Measurements from ENCODE around the gene ATXN7L3B.
A peak's percentile ranks its signal among the peaks of the same experiment; 100 is the strongest.
"Not testable (repeated sequence)": the region's sequence is repeated elsewhere in the genome, so short reads cannot be mapped to it uniquely, and the experiment has no call there.

ATXN7L3B gene, protein sequence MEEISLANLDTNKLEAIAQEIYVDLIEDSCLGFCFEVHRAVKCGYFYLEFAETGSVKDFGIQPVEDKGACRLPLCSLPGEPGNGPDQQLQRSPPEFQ

GRCh38 chr12:74537707-74538385 is at the start of gene ATXN7L3B:
Gene ATXN7L3B, plus strand, starts transcription at chr12:74537835. Its CDS starts 278 bp downstream, at chr12:74538113.
- peak; percentile 73 for DNase-seq

- DNase-seq, result no peak
Observed at GRCh38 chr12:74488134-74488533, 49.5 kb upstream of the ATXN7L3B start.

- DNase-seq, result no peak
Observed at GRCh38 chr12:74489543-74489942, 48.1 kb upstream of the ATXN7L3B start.

DNA sequence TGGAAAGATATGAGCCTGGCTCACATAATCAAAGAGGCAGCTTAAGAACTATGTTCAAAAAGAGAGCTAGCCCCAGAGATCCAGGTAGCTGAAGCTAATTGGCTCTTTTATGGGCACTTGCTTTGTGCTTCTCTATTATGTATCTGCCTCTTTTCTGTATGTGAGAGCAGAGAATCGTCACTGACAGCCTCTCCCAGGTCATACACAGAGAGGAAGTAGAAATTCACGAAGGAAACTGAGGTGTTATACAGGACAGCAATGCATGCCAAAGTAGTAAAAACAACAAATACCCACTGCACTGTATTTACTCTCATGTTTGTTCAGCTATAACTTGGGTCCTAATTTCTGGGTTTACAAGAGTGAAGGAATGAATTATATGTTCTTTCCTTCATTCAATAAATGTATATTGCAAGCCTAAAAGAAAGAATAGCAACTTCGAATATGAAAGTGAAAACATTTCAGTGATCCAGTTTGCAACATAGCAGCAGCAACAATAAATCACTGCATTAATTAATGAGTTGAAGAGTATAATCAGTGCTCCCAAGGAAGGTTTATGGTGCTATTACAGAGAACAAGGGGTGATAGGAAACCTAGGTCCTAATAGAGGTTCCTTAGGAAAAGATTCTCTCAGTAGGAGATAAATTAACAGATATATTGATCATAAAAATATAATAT is 47.1 kb upstream of the ATXN7L3B start:
- no peak for DNase-seq

DNA sequence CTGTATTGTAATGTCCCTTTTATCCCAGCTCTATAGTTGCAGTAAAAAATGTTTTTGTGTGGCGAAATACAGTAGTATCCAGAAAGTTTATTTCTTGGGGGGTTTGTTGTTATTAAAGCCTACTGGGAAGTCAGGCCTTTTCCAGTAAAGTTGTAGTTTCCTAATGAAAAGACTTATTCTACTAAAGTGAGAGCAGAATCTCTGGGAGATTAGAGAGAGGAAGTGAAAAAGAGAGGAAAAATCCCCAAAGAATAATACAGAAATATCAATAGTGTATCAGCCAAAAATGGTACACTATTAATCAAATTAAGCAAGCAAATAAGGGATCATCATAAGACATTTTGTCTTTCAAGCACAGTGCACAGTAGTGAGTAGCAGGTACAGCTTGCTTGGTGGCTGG is 46.3 kb upstream of the ATXN7L3B start:
- no peak for DNase-seq

GRCh38 chr12:74499192-74499591 is 38.4 kb upstream of the ATXN7L3B start:
- no peak for DNase-seq

- not testable (repeated sequence) for DNase-seq
Observed at GRCh38 chr12:74508873-74509657, 28.6 kb upstream of the ATXN7L3B start.

DNA sequence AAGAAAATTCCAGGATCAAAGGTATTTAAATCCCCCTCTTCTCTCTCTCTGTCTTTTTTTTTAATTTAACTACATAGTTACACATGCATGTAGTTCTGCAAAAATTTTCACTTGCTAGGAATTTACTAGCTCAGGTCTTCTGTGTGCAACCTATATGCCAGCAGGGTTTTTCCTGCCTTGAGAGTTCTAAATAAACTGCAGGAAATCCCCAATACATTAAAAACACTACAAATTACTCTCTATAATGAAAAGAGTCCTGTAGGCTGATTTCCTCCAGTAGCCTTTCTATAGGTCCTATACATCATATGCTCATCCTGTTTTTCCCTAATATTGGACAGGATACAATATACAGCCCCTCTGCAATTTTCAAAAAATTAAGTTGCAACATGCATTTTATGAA is 27.7 kb upstream of the ATXN7L3B start:
- no peak for DNase-seq

- DNase-seq, result no peak
Observed at GRCh38 chr12:74514098-74514872, 23.4 kb upstream of the ATXN7L3B start.

- DNase-seq, result no peak
Observed at GRCh38 chr12:74515849-74516248, 21.8 kb upstream of the ATXN7L3B start.

GRCh38 chr12:74526535-74526934 is 11.1 kb upstream of the ATXN7L3B start:
- no peak for DNase-seq

GRCh38 chr12:74527491-74527890 is 10.1 kb upstream of the ATXN7L3B start:
- DNase-seq, result no peak

DNA sequence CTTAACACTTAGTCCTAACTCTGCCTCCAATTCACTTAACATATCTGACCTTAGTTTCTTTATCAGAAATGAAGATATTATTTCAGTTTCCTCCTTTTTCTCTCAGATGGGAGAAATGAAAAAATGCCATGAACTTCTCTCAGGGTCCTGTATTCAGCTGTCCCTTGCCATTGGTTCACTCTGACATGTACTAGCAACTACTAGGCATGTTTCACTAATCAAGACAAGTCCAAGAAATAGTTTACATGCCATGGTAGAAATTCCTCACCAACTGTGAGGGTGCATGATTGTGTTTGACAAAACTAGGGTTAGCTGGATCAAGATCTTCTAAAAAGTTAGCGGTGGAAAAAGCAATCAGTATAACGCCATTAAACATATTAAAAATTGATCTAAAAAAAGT is 7.0 kb upstream of the ATXN7L3B start:
- DNase-seq, result no peak

DNA sequence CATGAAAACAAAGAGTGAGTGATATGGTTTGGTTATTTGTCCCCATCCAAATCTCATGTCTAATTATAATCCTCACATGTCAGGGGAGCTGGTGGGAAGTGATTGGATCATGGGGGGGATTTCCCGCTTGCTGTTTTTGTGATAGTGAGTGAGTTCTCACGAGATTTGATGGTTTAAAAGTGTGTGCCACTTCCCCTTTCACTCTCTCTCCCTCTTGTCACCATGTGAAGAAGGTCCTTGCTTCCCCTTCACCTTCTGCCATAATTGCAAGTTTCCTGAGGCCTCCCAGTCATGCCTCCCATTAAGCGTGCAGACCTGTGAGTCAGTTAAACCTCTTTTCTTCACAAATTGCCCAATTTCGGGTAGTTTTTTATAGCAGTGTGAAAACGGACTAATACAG is 2.1 kb upstream of the ATXN7L3B start:
- DNase-seq, result no peak

DNA sequence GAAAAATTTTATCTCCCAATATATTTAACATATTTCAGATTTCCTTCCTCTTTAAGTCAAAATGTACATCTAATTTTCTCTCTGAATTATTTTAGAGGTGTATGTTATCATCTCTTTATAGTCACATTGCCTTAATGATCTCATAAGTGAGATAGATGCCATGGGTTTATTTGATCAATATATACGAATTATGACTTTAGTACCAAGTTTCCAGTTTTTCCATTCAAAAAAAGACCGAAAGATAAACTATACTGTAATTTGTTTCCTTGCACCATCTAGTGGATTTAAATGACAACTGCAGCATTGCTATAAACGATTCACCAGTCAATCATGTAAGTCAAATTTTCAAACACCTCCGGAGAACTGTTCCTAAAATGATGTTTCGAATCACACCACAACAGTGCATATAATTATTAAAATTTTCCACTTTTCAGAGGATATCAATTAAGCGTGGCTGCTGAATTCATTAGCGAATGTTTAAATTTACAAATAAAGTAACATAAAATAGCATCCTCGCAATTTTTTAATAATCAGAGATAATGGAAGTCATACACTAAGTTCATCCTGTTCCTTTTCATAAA is 419 bp upstream of the ATXN7L3B start:
- peak; percentile 71 for DNase-seq

DNA sequence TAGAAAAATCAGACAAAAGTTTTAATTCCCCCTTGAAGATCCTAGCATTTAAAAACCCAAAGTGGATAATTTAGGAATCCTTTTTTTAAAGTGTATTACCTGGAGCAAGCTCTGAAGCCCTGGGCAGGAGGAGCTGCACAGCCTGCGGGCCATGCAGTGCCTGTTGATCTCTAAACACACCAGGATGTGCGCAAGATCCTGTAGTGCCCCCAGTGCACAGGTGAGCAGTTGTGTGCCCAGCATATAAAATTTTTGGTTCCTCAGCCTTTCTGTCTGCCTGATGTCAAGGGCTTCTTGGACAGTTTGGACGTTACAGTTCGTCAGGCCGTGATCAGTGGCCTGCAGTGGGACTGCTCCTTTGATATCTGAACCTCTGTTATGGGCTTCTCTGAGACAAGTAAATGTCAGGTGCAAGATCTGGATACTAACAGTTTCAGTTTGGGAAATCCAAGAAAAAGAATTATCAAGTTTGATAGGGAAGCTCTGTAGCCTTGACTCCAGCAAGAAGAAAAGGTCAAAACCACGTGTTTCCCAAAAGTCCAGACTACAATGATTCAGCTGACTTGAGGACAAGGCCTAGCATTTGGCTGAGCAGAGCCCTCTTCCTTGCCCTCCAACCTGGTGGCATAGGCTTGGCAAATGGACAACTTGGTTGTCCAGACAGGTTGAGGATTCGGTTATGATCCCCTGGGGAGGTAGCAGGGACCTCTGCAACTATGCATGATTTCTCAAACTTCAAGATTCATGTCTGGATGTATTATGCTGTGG is 1.0 kb downstream of the ATXN7L3B start:
- DNase-seq, result no peak

GRCh38 chr12:74539261-74539660 is 1.6 kb downstream of the ATXN7L3B start:
- DNase-seq, result no peak

- DNase-seq, result no peak
Observed at GRCh38 chr12:74539765-74540526, 2.3 kb downstream of the ATXN7L3B start.

DNA sequence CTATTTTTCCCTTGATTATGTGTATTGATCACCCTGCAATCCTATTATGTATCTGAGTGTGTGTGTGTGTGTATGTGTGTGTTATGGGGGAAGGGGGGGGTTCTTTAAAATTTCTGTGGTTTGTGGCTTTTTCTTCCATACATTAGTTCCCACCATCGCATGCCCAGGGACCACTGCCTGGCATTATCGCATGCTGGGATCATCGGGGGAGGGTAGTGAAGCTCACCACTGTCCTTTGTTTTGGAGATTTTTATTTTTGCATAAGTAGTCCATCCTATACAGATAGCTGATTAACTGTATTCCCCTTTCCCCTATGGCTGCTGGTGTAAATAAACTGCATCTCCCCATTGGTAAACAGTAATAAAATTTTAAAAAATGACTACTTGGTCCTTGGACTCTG is 3.4 kb downstream of the ATXN7L3B start:
- DNase-seq, result no peak

GRCh38 chr12:74547249-74547648 is 9.6 kb downstream of the ATXN7L3B start:
- DNase-seq, result no peak

DNA sequence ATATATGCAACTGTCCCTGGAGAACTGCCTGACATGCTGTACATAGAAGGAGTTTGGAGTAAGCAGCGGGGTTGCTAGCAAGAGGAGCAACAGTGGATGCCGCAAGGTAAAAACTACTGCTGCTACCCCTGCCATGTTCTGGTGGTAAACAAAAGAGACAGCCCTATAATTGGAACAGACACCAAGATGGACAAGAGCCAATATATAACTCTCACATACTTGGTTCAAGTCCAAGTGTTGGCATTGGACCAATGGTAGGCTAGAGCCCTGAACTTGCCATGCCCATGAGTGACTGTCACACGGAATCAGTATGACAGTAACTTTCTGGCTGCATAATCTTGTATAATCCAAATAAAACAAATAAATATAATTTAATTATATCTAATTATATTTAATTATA is 13.7 kb downstream of the ATXN7L3B start:
- no peak for DNase-seq
